ENCODE data around the gene MYL4.
A peak's percentile ranks its signal among the peaks of the same experiment; 100 is the strongest.
"Not testable (repeated sequence)": the region's sequence is repeated elsewhere in the genome, so short reads cannot be mapped to it uniquely, and the experiment has no call there.

Gene MYL4

DNA sequence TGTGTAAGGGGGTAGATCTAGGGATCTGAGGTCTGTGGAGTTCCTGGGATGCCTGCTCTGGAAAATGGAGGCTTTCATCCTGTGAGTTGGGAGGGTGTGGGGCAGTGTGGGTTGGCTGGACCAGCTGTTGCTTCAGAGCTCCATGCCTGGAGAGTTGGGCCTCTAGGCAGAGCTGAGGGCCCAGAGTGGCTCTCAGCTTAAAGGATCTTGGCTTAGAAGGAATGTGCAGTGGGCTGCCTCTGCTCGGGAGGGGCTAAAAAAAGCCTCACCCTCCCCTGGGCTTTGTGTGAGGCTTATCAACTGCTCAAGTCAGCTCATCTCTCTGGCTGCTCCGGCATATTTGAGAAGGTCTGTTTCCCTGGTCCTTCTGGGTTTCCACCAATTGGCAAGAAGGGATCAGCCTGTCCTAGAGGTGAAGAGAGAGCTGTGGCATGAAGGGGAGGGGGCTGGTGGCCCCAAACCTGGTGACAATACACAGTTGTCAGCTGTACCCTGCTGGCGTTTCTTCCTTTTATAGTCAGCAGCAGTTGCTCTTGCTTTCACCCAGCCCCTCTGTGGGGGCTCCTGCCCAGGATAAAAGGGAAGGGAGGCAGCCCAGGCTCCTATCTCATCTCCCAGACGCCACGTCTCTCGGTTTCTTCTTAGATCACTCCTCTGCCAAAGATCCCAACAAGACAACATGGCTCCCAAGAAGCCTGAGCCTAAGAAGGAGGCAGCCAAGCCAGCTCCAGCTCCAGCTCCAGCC lies at the start of gene MYL4:
Gene MYL4, plus strand, starts transcription at position 605 of the 745 bp plus-strand sequence. Its CDS starts 75 bp downstream, at position 680.
- no peak for DNase-seq (ENCODE audit: low read depth)
- peak within 1 kb of the TSS; percentile 28 for H3K4me3 ChIP-seq (ENCODE audit: low read depth, low read length)

DNA sequence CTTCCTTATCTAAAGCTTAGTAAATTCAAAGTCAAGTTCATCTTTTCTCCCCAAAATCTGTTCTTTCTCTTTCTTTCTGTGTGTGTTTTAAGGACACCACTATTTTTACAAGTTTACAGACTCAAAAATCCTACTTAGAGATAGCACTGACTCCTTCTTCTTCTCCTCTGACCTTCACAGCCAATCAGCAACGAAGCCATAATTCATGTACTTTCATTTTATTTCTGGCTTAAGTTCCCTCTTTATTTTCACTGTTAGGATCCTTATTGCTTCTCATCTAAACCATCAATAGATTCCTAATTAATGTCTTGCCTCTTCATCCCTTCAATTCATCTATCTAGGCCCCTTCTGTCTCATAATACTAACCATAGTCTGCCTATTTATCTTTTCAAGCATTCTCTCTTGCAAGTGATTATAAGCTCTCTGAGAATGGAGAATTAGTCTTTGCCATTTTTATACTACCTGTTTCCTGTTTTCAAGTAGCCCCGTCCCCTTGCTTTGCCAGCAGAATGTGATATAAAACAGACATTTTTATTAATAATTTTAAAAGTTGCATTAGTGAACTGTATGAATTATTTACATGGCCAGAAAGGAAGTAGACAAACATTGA lies 47.0 kb upstream of the MYL4 start:
- DNase-seq (ENCODE audit: low read depth) = no peak
- H3K4me3 ChIP-seq (ENCODE audit: low read depth, low read length) = no peak overlapping the region

DNA sequence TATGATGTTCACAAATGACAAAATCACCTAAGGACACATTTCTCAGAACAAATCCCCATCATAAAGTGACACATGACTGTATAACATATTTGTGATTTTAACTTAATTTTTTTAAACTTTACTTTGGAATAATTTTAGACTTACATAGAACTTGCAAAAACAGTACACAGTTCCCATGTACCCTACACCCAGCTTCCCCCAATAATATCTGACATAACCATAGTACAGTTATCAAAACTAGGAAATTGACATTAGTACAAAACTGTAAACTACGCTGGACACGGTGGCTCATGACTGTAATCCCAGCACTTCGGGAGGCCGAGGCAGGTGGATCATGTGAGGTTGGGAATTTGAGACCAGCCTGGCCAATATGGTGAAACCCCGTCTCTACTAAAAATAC lies 44.9 kb upstream of the MYL4 start:
- H3K4me3 ChIP-seq (ENCODE audit: low read depth, low read length) = no peak overlapping the region
- no peak for DNase-seq (ENCODE audit: low read depth)

DNA sequence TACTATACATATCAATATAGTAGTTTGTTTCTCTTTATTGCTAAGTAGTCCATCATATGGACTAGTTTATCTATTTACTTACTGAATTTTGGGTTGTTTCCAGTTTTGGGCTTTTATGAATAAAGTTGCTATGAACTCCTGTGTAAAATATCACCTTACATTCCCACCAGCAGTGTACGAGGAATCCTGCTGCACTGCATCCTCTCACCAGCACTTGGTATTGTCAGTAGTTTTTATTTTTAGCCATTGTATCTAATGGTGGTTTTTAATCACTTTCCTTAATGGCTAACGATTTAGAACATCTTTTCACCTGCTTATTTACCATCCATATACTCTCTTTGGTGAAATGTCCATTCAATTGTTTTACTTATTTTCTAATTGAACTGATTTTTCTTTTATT lies 44.0 kb upstream of the MYL4 start:
- H3K4me3 ChIP-seq (ENCODE audit: low read depth, low read length) = no peak overlapping the region
- DNase-seq (ENCODE audit: low read depth) = no peak

DNA sequence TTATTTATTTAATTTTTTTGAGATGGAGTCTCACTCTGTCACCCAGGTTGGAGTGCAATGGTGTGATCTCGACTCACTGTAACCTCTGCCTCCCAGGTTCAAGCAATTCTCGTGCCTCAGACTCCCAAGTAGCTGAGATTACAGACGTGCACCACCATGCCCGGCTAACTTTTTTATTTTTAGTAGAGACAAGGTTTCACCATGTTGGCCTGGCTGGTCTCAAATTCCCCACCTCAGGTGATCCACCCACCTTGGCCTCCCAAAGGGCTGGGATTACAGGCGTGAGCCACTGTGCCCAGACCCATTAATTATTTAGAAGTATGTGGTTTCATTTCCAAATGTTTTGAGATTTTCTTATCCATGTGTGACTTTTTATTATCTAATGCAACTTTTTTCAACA lies 42.3 kb upstream of the MYL4 start:
- DNase-seq (ENCODE audit: low read depth); H3K4me3 ChIP-seq (ENCODE audit: low read depth, low read length): not testable (repeated sequence)

DNA sequence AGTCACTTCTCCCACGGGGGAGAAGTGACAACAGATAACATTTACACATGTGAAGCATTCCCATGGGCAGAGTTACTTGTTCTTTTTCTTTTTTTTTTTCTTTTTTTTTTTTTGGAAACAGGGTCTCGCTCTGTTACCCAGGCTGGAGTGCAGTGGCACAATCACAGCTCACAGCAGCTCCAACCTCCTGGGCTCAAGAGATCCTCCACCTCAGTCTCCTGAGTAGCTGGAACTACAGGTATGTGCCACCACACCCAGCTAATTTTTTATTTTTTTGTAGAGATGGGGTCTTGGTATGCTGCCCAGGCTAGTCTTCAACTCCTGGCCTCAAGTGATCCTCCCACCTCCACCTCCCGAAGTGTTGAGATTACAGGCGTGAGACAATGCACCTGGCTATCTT lies 40.3 kb upstream of the MYL4 start:
- DNase-seq (ENCODE audit: low read depth); H3K4me3 ChIP-seq (ENCODE audit: low read depth, low read length): not testable (repeated sequence)

DNA sequence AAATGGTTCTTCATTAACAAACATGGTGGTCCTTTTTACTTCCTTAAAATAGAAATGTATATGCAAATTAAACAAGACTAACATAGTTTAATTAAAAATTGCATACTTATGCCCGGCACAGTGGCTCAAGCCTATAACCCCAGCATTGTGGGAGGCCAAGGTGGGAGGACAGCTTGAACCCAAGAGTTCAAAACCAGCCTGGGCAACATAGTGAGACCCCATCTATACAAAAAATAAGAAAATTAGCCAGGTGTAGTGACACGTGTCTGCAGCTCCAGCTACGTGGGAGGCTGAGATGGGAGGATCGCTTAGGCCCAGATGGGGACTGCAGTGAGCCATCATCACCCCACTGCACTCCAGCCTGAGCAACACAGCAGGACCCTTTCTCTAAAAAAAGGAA lies 38.4 kb upstream of the MYL4 start:
- no peak for DNase-seq (ENCODE audit: low read depth)
- no peak overlapping the region for H3K4me3 ChIP-seq (ENCODE audit: low read depth, low read length)

DNA sequence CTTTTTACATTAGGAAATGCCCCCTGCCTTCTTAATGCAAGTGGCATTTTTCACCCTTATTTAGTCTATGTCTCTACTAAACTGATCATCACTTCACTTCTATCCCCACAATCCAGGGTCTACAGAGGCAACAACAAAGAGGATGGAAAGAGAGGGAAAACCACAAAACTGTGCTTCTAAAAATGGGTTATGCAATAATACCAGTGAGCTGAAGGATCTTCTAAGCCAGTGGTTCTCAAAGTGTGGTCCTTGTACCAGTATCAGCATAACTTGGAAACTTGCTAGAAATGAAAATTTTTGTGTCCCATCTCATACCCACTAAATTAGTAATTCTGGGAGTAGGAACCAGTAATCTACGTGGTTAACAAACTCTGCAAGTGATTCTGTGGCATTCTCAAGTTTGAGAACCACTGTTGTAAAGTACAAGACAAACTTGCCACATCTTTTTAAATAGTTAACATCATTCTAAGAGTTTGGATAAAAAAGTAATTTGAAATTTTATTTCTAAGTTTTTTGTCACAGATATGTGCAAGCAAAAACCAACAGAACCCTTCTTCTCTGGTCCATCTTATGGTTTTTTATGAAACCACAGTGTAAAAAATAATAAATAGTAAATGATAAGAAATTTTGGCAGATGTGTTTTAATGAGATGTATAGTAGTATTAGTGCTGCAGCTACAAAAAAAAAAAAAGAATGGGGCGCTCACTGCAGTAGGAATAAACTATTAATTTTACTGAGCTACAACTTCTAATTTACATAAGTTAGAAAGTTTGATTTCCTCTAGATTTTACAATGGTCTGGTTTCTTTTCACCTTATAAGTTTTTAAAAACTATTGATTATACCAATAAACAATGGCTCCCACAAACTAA lies 36.2 kb upstream of the MYL4 start:
- H3K4me3 ChIP-seq (ENCODE audit: low read depth, low read length) = no peak overlapping the region
- no peak for DNase-seq (ENCODE audit: low read depth)

DNA sequence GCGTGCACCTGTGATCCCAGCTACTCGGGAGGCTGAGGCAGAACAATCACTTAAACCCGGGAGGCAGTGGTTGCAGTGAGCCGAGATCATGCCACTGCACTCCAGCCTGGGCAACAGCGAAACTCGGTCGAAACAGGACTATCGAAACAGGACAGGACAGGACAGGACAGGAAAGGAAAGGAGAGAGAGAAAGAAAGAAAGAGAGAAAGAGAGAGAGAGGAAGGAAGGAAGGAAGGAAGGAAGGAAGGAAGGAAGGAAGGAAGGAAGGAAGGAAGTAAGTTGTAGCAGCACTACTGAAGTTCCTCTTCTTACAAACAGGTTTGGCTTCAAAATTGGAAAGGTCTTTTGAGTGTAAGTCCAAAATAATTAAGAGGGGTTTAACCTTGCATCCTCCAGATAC lies 34.3 kb upstream of the MYL4 start:
- H3K4me3 ChIP-seq (ENCODE audit: low read depth, low read length); DNase-seq (ENCODE audit: low read depth): not testable (repeated sequence)

DNA sequence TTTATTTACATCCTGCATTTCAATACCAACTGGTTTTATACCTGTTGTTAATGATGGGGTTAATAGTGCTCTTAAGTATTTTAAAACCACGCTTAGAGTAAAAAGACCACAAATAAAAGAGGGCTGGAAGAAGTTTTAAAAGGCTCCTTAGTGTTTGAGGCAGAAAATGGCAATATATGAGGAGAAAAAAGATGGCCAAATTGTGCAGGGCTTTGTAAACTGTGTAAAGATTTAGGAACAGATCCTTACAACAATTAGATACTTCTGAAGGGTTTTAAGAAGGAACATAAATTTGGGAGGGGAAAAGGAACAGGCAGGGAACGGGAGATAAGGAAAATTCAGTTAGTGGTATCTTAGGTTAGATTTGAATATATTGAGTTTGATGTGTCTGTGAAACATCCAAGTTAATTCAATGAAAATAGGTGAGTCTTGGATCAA lies 32.7 kb upstream of the MYL4 start:
- DNase-seq (ENCODE audit: low read depth) = no peak
- no peak overlapping the region for H3K4me3 ChIP-seq (ENCODE audit: low read depth, low read length)

DNA sequence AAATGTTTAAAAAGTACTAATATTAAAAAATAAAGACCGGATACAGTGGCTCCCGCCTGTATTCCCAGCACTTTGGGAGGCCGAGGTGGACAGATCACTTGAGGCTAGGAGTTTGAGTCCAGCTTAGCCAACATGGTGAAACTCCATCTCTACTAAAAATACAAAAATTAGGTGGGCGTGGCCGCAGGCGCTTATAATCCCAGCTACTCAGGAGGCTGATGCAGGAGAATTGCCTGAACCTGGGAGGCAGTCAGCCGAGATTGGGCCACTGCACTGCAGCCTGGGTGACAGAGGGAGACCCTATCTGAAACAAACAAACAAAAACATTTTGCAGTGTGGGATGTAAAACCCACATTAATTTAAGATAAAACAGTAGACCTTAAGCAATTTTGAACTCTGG lies 31.9 kb upstream of the MYL4 start:
- no peak overlapping the region for H3K4me3 ChIP-seq (ENCODE audit: low read depth, low read length)
- no peak for DNase-seq (ENCODE audit: low read depth)

DNA sequence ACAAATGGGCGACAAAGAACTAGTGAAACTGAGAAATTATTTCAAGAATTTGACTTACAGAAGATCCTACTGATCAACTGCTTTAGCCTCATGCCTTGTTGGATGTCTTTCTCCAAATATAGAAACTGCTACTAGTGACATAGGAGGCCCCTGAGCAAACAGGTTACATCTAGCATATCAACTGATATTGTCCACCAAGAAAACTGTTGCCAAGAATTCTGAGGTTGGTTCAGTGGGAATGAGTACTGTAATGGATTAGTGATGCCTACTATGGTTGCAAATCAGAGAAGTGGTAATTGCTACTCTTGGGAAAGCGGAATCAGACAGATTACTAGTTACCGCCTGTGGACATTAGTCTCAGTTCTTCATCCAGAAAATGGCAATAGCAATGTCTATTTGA lies 30.0 kb upstream of the MYL4 start:
- H3K4me3 ChIP-seq (ENCODE audit: low read depth, low read length) = no peak overlapping the region
- DNase-seq (ENCODE audit: low read depth) = no peak

DNA sequence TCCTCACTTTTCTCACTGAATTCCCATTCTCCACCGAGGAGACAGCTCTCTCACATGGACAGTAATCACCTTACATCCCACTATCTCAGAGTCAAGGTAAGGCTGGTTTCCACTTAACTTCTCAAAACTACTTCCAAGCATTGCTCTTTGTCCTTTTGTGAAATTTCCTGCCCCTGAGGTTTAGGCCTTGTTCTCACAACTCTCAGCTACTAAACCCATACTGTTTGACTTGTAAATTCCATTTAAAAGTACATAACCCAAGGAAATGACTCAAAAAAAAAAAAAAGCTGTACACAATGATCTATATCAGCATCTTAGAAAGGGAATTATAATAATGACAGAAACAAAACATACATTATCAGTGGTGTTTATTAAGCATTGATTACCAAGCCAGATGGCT lies 28.8 kb upstream of the MYL4 start:
- no peak for DNase-seq (ENCODE audit: low read depth)
- H3K4me3 ChIP-seq (ENCODE audit: low read depth, low read length) = no peak overlapping the region

DNA sequence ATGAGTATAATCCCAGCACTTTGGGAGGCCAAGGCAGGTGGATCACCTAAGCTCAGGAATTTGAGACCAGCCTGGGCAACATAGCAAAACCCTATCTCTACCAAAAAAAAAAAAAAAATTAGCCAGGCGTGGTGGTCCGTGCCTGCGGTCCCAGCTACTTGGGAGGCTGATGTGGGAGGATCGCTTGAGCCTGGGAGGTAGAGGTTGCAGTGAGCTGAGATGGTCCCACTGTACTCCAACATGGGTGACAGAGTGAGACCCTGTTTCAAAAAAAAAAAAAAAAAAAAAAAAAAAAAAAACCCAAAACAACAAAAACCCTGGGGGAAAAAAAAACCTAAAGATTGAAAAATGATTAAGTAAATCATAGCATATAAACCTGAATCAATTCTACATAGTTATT lies 28.2 kb upstream of the MYL4 start:
- DNase-seq (ENCODE audit: low read depth); H3K4me3 ChIP-seq (ENCODE audit: low read depth, low read length): not testable (repeated sequence)

DNA sequence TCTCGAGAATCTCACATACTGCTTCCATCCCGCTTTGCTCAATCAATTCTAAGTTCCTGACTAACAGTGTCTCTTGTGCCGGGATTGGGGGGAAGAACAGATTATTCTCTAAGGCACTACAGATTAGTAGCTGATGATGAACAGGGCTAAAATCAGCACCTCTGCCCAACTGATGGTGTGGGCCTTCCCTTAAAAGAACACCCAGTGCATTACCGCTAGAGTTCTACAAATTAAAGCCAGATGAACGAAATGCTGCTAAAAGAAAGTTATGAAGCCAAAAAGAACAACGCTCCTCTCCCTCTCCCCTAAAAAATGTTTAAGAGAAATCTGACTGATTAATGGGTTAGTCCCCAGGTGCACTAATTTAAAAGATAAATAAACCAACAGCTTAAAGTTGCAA lies 24.5 kb upstream of the MYL4 start:
- H3K4me3 ChIP-seq (ENCODE audit: low read depth, low read length) = no peak overlapping the region
- DNase-seq (ENCODE audit: low read depth) = no peak

DNA sequence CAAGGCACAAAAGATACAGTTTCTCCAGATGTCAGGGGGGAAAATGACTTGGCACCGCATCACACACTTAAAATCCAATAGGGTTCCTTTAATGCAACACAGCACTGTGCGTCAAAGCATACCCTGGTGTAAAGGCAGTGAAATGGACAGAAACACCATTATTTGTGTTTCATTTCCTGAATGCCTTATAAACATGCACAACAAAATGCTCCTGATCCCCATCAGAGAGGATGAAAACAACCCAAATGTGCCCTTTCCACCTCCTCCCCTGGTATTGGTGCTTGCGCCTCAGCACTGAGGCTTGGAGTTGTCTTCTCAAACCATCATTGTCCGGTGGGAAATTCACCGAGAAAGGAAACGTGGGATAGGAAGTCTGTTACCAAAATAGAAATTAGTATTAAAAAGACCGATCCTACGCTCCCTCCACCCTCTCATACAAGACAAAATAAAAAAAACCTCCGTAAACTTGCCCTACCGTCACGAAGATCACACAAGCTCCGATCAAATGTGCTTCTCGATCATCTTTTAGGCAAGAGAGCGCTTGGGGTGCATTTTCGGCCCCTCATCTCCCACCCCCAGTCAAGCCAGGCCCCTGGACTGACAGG lies 20.8 kb upstream of the MYL4 start:
- peak overlapping the region; percentile 91 for H3K4me3 ChIP-seq (ENCODE audit: low read depth, low read length)
- DNase-seq (ENCODE audit: low read depth) = no peak

DNA sequence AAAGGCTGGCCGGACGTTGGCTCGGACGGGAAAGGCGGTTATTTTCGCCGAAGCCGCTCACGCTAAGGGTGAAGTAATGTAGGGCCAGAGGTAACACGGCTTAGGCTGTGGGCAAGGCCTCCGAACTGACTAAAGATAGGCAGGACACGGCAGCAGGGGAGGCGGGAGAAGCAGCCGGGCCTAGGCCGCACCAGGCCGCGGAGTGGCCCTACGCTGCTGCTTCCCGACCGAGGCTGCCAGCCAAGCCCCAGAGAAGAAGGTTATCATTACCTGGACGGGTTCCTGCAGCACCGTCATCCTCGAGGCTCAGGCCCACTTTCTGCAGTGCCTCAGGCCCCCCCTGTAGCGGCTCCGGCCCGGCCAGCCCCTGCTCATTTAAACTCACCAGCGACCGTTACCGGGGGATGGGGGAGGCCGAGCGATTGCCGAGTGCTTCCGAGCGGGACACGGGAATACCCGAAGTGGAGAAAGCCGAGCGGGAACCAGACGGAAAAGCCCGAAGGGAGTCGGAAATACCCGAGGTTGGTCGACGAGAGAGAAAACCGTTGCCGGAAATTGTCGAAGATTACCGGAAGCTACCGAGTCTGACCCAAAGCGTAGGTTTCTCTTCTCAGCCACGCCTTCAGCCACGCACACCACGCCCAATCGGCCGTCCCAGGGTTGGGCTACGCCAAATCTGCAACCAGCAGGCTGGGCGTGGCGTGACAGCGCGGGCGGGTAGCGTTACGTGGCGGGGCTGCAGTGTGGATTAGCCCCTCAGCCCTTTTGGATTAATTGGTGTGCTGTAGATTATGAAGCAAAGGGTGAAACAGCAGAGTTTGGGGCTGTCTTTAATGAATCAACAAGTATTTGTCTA lies 20.0 kb upstream of the MYL4 start, which contains the start of gene CDC27:
Gene CDC27, minus strand, starts transcription at position 420 of the 856 bp plus-strand sequence. Its CDS starts 123 bp downstream, at position 297.
- peak; percentile 87 for DNase-seq (ENCODE audit: low read depth)
- H3K4me3 ChIP-seq (ENCODE audit: low read depth, low read length) = peak within 1 kb of the TSS; percentile 91

DNA sequence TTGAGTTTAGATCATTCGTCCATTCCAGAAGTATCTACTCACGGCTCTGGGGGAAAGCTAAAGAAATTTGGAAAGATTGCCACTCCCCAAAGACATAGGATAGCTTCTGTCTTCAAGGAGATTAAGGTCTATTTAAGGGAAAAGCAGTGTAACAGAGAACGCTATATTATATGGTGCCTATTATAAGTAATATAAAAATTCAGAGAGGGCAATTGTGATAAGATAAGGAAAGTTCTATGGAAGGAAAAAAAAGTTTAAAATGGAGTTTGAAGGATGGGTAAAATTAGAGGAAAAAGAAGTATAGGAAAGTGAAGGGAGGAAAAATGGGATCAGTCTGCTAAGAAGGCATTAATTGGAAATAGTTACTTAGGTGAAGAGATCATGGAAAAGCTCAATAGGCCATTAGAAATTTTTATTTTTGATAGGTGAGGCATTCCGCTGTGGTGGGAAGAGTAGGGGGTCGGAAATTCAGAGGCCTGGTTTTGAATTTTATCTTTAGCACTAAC lies 19.4 kb upstream of the MYL4 start:
- peak overlapping the region; percentile 91 for H3K4me3 ChIP-seq (ENCODE audit: low read depth, low read length)
- DNase-seq (ENCODE audit: low read depth) = no peak

DNA sequence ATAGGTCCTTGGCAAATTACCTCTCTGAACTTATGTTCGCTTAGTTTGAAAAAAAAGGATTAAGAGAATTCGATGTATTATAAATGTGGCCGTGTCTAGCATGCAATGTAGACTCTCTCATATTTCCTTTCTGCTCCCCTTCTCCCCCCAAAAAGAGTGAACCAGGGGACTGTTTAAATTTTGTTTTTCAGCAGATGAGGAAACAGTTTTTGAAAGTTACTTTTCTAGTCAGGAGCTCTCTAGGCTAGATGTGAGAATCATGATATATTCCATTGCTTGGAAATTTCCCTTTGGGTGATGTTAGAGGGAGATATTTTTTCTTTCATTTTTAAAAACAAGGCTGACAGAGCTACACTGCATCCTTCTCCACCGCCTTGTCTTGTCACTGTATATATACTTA lies 18.9 kb upstream of the MYL4 start:
- H3K4me3 ChIP-seq (ENCODE audit: low read depth, low read length) = no peak overlapping the region
- DNase-seq (ENCODE audit: low read depth) = no peak
